ENCODE measurements around the gene IP6K3. TPM values are rescaled to one million over a fixed set of nuclear protein-coding genes. Genes with fewer than 3 reads are reported as not detected.

Gene IP6K3
- total RNA-seq, 1 donor from 2014 or later, result not detected

DNA sequence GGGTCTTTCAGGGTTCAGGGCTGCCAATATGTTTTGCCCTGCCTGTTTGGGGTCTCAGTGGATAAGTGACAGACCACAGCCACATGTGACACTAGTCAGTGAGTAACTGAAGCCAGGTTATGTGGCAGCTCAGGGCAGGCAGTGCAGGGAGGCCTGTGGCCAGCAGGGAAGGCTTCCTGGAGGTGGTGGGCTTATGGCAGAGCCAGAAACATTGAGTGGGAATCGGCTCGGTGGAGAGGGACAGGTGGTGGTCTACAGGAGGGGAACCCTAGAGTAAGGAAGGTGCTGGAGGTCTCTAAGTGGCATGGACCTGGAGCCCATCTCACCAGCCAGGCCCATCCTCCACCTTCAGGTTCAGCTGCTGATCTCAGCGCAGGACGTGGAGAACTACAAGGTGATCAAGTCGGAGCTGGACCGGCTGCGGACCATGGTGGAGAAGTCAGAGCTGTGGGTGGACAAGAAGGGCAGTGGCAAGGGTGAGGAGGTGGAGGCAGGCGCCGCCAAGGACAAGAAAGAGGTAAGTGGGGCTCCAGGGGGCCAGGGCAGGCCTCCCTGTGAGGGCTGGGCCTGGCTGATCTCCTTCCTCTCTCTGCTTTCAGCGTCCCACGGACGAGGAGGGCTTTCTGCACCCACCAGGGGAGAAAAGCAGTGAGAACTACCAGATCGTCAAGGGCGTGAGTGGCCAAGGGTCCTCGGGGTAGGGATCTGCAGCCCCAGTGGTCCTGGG lies 70.1 kb downstream of the IP6K3 start:
- H3K4me1 ChIP-seq, result no peaks in the 10 kb centered on the region
- H3K27me3 ChIP-seq, result no peaks in the 10 kb centered on the region
- no peaks in the 10 kb centered on the region for H3K9me3 ChIP-seq
- no peak overlapping the region for H3K27ac ChIP-seq
- no peak overlapping the region for H3K4me3 ChIP-seq
- TF ChIP-seq CTCF (IDR thresholded peaks at IDR 0.05), result no peak
- H3K36me3 ChIP-seq, result no peaks in the 10 kb centered on the region
- intact Hi-C loops (cut with DNase I), result no loop called here
- no peak for DNase-seq (ENCODE audit: low spot score in 2 of 2)

- H3K36me3 ChIP-seq, result no peaks in the 10 kb centered on the region
- intact Hi-C loops (cut with DNase I), result no loop called here
These were observed 70.7 kb downstream of the IP6K3 start for GRCh38 chr6:33675968-33676367.

GRCh38 chr6:33673851-33674250 lies 72.9 kb downstream of the IP6K3 start:
- H3K9me3 ChIP-seq, result no peaks in the 10 kb centered on the region
- intact Hi-C loops (cut with DNase I), result no loop called here
- DNase-seq (ENCODE audit: low spot score in 2 of 2), result no peak
- H3K4me1 ChIP-seq, result no peaks in the 10 kb centered on the region
- TF ChIP-seq CTCF (IDR thresholded peaks at IDR 0.05), result no peak
- no peak overlapping the region for H3K4me3 ChIP-seq
- no peak overlapping the region for H3K27ac ChIP-seq
- no peaks in the 10 kb centered on the region for H3K27me3 ChIP-seq
- no peaks in the 10 kb centered on the region for H3K36me3 ChIP-seq

More at GRCh38 chr6:33675968-33676367, 70.7 kb downstream of the IP6K3 start:
- no peaks in the 10 kb centered on the region for H3K9me3 ChIP-seq
- H3K4me3 ChIP-seq, result no peak overlapping the region
- H3K27ac ChIP-seq, result no peak overlapping the region
- DNase-seq (ENCODE audit: low spot score in 2 of 2), result no peak
- no peaks in the 10 kb centered on the region for H3K27me3 ChIP-seq
- TF ChIP-seq CTCF (IDR thresholded peaks at IDR 0.05), result no peak
- no peaks in the 10 kb centered on the region for H3K4me1 ChIP-seq

DNA sequence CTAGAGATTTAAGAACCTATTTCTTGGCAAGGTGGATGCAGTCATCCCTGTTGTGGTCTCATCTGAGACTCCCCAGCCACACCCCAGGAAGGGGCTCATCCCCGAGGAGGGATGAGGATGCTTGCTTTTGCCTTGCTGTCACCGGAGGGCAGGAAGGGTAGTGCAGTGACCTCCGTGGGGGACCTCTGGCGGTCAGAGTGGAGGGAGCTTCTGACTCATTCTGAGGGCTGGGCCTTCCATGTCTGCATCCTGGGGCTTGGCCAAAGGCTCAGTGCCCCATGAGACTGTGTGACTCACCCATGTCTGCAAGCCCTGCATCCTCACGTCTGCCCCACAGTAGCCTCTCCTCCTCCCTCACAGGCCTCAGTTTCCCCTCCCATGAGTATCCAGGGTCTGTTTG lies 73.9 kb downstream of the IP6K3 start:
- DNase-seq (ENCODE audit: low spot score in 2 of 2), result peak; percentile 50 to 79
- TF ChIP-seq CTCF (IDR thresholded peaks at IDR 0.05), result peak in 2 of 3 experiments; percentile 45 to 51
- H3K27ac ChIP-seq, result no peak overlapping the region
- H3K27me3 ChIP-seq, result no peaks in the 10 kb centered on the region
- no peaks in the 10 kb centered on the region for H3K36me3 ChIP-seq
- intact Hi-C loops (cut with DNase I), result no loop called here
- H3K4me1 ChIP-seq, result no peaks in the 10 kb centered on the region
- no peak overlapping the region for H3K4me3 ChIP-seq
- no peaks in the 10 kb centered on the region for H3K9me3 ChIP-seq

GRCh38 chr6:33671744-33672072 lies 75.0 kb downstream of the IP6K3 start:
- TF ChIP-seq CTCF (IDR thresholded peaks at IDR 0.05), result no peak
- Histone ChIP-seq H3K27ac (no peak overlapping the region), H3K4me3 (no peak overlapping the region), H3K9me3 (no peaks in the 10 kb centered on the region), H3K36me3 (no peaks in the 10 kb centered on the region), H3K27me3 (no peaks in the 10 kb centered on the region), H3K4me1 (no peaks in the 10 kb centered on the region)
- intact Hi-C loops (cut with DNase I), result no loop called here
- DNase-seq (ENCODE audit: low spot score in 2 of 2), result no peak

Other genes with a start within 250 kb of the IP6K3 start
- gene BAK1, start 166.6 kb downstream of the IP6K3 start, total RNA-seq, result 8.7 TPM
- 43.0 TPM for gene ITPR3, start 125.6 kb downstream of the IP6K3 start, total RNA-seq
- gene UQCC2, start 35.2 kb downstream of the IP6K3 start, total RNA-seq, result 2.6 TPM
- gene LEMD2, start 42.2 kb upstream of the IP6K3 start, total RNA-seq, result 104 TPM
- gene MLN, start 57.1 kb upstream of the IP6K3 start, total RNA-seq, result not detected